ENCODE data around the gene SCUBE1.

- TF ChIP-seq EZH2 (IDR thresholded peaks at IDR 0.05) (no peak), POLR2AphosphoS5 (IDR thresholded peaks at IDR 0.05; ENCODE audit: borderline replicate concordance, low read depth, low read length) (no peak)
Measured at GRCh38 chr22:43267332-43267980, 75.7 kb downstream of the SCUBE1 start.
